Body of pancreas (tissue), 4 donors: ENCODE data around the gene LUC7L.
"Not testable (repeated sequence)": the region's sequence is repeated elsewhere in the genome, so short reads cannot be mapped to it uniquely, and the experiment has no call there.

Source experiments
- CTCF ChIP-seq, 7 experiments: fragments of 450-650 bp in 4 of 7; fragments of 200-600 bp in 3 of 7; sonication (generic) in 3 of 7; IDR thresholded peaks; one replicate each; pipeline ENCODE4 v1.5.1; 2016 to 2019; ENCODE audit warnings: antibody characterized with exemption in 7 of 7
- POLR2A ChIP-seq, 3 donors: fragments of 450-650 bp; IDR thresholded peaks; one replicate each; pipeline ENCODE4 v1.6.1; 2016; ENCODE audit warnings: antibody characterized with exemption in 3 of 3, mild to moderate bottlenecking in 2 of 3

- not testable (repeated sequence) for TF ChIP-seq POLR2A, CTCF (IDR thresholded peaks at IDR 0.05)
Measured at GRCh38 chr16:176477-177382, 52.5 kb downstream of the LUC7L start, which contains the start of gene HBA1.
